Small intestine (tissue), 7 donors: ENCODE data around the gene DOCK1. TPM values are rescaled to one million over a fixed set of nuclear protein-coding genes. Genes with fewer than 3 reads are reported as not detected.
A peak's percentile ranks its signal among the peaks of the same experiment; 100 is the strongest.

Experiments used
- DNase-seq, 2 donors: peaks; one replicate each; pipeline versions ENCODE4 v3.0.0 to v3.0.0-alpha.2; 2013
- FAIRE-seq: peaks from 2 replicates; lab custom pipeline; 2012; peaks lifted over from hg19 to GRCh38; lab: Jason Lieb, UNC
- H3K27ac ChIP-seq, 3 donors: one replicate each; pipeline ENCODE4 v1.5.1; 2013; ENCODE audit warnings: low read length in 2 of 3, mild to moderate bottlenecking in 2 of 3, control low read depth in 1 of 3, inconsistent platforms in 1 of 3, low read depth in 1 of 3, moderate library complexity in 1 of 3
- H3K27me3 ChIP-seq, 3 donors: one replicate each; pipeline ENCODE4 v1.6.1; 2013; ENCODE audit warnings: low read length in 3 of 3, inconsistent platforms in 1 of 3; ENCODE audit not compliant: control insufficient read depth in 3 of 3, insufficient read depth in 3 of 3
- H3K36me3 ChIP-seq, 3 donors: one replicate each; pipeline ENCODE4 v1.6.1; 2013; ENCODE audit warnings: low read length in 3 of 3, inconsistent platforms in 1 of 3, low read depth in 1 of 3, mild to moderate bottlenecking in 1 of 3, moderate library complexity in 1 of 3; ENCODE audit not compliant: control insufficient read depth in 3 of 3, insufficient read depth in 2 of 3
- H3K4me1 ChIP-seq, 3 donors: one replicate each; pipeline ENCODE4 v1.6.1; 2013; ENCODE audit warnings: low read length in 2 of 3, inconsistent platforms in 1 of 3, low read depth in 1 of 3, mild to moderate bottlenecking in 1 of 3, moderate library complexity in 1 of 3; ENCODE audit not compliant: control insufficient read depth in 3 of 3, insufficient read depth in 2 of 3
- H3K4me3 ChIP-seq, 3 donors: one replicate each; pipeline ENCODE4 v1.5.1; 2013; ENCODE audit warnings: low read length in 3 of 3, control low read depth in 1 of 3, inconsistent platforms in 1 of 3, low read depth in 1 of 3, mild to moderate bottlenecking in 1 of 3, moderate library complexity in 1 of 3
- H3K9me3 ChIP-seq, 2 donors: one replicate each; pipeline ENCODE4 v1.6.1; 2013; ENCODE audit warnings: low read depth in 1 of 2, low read length in 1 of 2; ENCODE audit not compliant: control insufficient read depth in 2 of 2, insufficient read depth in 1 of 2
- WGBS, 3 donors: extraction: QIAGEN DNeasy Blood & Tissue Kit; methylation state at CpG; one replicate each; pipeline ENCODE4 v1.1.7; 2013; 5-methylcytosine and 5-hydroxymethylcytosine counted together
- polyA plus RNA-seq, 4 donors: library from polyadenylated mRNA; stranded (reverse) in 3 of 4; unstranded in 1 of 4; fragments of 200-250 nt in 3 of 4; fragments of 120-200 nt in 1 of 4; gene quantifications; one replicate each; pipeline versions ENCODE4 v1.2.1 to v1.2.3, GENCODE V29; 2013
- donor health status: healthy with polysubstance abuse.
- donor health status: control.
- donor health status: control.
- donor health status: Bipolar disorder and iron deficiency.
- donor health status: healthy.

DOCK1 gene
- polyA plus RNA-seq, 4 donors, result 16.8 to 27.0 (median 22.1) TPM

DNA sequence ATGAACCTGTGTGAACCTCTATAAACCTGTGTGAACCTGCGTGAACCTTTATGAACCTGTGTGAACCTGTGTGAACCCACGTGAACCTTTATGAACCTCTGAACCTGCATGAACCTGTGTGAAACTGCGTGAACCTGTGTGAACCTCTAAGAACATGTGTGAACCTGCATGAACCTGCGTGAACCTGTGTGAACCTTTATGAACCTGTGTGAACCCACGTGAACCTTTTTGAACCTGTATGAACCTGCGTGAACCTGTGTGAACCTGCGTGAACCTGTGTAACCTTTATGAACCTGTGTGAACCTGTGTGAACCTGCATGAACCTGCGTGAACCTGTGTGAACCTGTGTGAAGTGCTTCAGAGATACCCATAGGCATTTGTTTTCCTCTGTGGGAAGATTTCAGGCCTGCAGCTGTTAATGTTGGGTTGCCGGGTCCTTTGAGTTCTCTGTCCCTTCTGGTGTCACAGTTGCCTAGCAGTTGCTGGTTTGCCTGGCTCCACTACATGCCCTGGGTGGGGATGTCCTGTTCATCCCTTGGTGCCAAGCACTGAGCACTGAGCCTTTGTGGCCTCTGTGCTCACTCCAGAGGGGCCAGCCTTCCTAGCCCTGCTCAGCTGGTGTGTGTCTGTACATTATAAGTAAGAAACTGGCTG is 97.9 kb downstream of the DOCK1 start:
- WGBS, 3 donors, result 86 to 89% (median 88%) methylated on average over 9 of the region's 9 CpGs
- peaks cover 1 to 42% (median 7%) of the 10 kb centered on the region in 3 donors for H3K36me3 ChIP-seq
- DNase-seq, result no peak
- no peak overlapping the region for H3K27ac ChIP-seq
- no peaks in the 10 kb centered on the region for H3K9me3 ChIP-seq
- no peak for FAIRE-seq
- H3K27me3 ChIP-seq, result no peaks in the 10 kb centered on the region
- H3K4me3 ChIP-seq, result no peak overlapping the region
- H3K4me1 ChIP-seq, result no peaks in the 10 kb centered on the region

GRCh38 chr10:127006453-127006852 is 101.2 kb downstream of the DOCK1 start:
- Histone ChIP-seq H3K27ac (no peak overlapping the region), H3K9me3 (no peaks in the 10 kb centered on the region), H3K4me1 (no peaks in the 10 kb centered on the region), H3K27me3 (no peaks in the 10 kb centered on the region), H3K4me3 (no peak overlapping the region), H3K36me3 (peaks cover 0 to 35% (median 3%) of the 10 kb centered on the region in 3 donors)
- DNase-seq (no peak), FAIRE-seq (no peak)
- 93 to 95% (median 95%) methylated on average over 11 of the region's 11 CpGs for WGBS, 3 donors

- Histone ChIP-seq H3K9me3 (no peaks in the 10 kb centered on the region), H3K4me1 (peaks cover 0 to 14% (median 3%) of the 10 kb centered on the region in 3 donors), H3K36me3 (peaks cover 0 to 22% (median 3%) of the 10 kb centered on the region in 3 donors), H3K4me3 (no peak overlapping the region), H3K27me3 (no peaks in the 10 kb centered on the region), H3K27ac (no peak overlapping the region)
- FAIRE-seq, result no peak
- DNase-seq, result no peak
- WGBS, 3 donors, result 63 to 70% (median 66%) methylated on average over 8 of the region's 8 CpGs
Measured at GRCh38 chr10:127009366-127009765, 104.1 kb downstream of the DOCK1 start.

- Histone ChIP-seq H3K36me3 (peaks cover 0 to 28% (median under 1%) of the 10 kb centered on the region in 3 donors), H3K27ac (no peak overlapping the region), H3K9me3 (no peaks in the 10 kb centered on the region), H3K4me3 (no peak overlapping the region), H3K4me1 (peaks cover 0 to 14% (median 3%) of the 10 kb centered on the region in 3 donors), H3K27me3 (no peaks in the 10 kb centered on the region)
- no peak for FAIRE-seq
- WGBS, 3 donors, result 63 to 70% (median 66%) methylated on average over 5 of the region's 5 CpGs
- DNase-seq, result no peak
Measured at GRCh38 chr10:127011174-127011573, 105.9 kb downstream of the DOCK1 start.

DNA sequence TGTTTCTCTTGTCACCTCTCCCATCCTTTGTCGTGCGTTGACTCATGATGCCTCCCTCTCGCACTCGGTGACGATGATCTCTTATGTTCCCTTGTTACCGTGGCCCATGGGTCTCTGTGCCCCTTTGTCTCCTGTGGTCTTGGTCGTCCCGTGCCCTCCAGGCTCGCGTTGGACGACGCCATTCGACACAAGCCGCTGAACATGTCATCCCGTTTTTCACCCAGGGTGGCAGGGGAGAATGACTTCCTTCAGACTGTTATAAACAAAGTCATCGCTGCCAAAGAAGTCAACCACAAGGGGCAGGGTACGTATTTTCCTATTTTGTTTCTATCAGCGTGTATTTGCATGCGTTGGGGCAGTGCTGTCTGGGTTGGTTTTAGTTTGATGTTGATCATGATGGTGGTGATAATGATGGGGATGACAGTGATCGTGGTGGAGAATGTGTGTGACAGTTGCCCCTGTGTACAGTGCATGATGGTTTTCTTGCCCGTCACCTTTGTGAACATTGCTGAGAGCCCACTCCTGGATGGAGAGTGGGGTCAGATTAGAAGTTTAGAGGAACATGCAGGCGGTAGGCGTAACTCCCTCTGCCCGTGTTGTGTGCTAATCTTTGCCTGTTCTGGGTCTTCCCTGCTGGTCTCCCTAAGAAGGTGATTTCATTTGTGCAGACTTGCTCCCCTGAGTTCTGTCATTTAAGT is 107.0 kb downstream of the DOCK1 start:
- Histone ChIP-seq H3K36me3 (peaks cover 0 to 22% (median 0%) of the 10 kb centered on the region in 3 donors), H3K4me1 (peaks cover 0 to 14% (median 3%) of the 10 kb centered on the region in 3 donors), H3K27me3 (no peaks in the 10 kb centered on the region), H3K9me3 (no peaks in the 10 kb centered on the region), H3K4me3 (no peak overlapping the region), H3K27ac (peak overlapping the region; percentile 36 to 76 (median 38))
- WGBS, 3 donors, result 56 to 73% (median 64%) methylated on average over 24 of the region's 24 CpGs
- DNase-seq, result peak in 1 of 2 donors; percentile 7
- FAIRE-seq, result no peak

- DNase-seq (peak; percentile 67 to 97), FAIRE-seq (no peak)
- Histone ChIP-seq H3K4me1 (peaks cover 0 to 14% (median 3%) of the 10 kb centered on the region in 3 donors), H3K4me3 (no peak overlapping the region), H3K27me3 (no peaks in the 10 kb centered on the region), H3K9me3 (no peaks in the 10 kb centered on the region), H3K27ac (peak overlapping the region; percentile 76 to 94 (median 88)), H3K36me3 (peaks cover 0 to 25% (median 0%) of the 10 kb centered on the region in 3 donors)
- WGBS, 3 donors, result 11 to 32% (median 18%) methylated on average over 10 of the region's 10 CpGs
Measured at GRCh38 chr10:127012769-127013152, 107.5 kb downstream of the DOCK1 start.

GRCh38 chr10:127013211-127013656 is 108.0 kb downstream of the DOCK1 start:
- FAIRE-seq, result no peak
- peaks cover 0 to 14% (median 3%) of the 10 kb centered on the region in 3 donors for H3K4me1 ChIP-seq
- WGBS, 3 donors, result 9 to 46% (median 26%) methylated on average over 9 of the region's 9 CpGs
- peaks cover 0 to 30% (median 0%) of the 10 kb centered on the region in 3 donors for H3K36me3 ChIP-seq
- peak; percentile 75 to 95 for DNase-seq
- H3K27me3 ChIP-seq, result no peaks in the 10 kb centered on the region
- H3K4me3 ChIP-seq, result no peak overlapping the region
- H3K9me3 ChIP-seq, result no peaks in the 10 kb centered on the region
- peak overlapping the region; percentile 76 to 94 (median 88) for H3K27ac ChIP-seq

- no peaks in the 10 kb centered on the region for H3K9me3 ChIP-seq
- peaks cover 0 to 35% (median 0%) of the 10 kb centered on the region in 3 donors for H3K36me3 ChIP-seq
- no peak for DNase-seq
- peaks cover 0 to 14% (median 3%) of the 10 kb centered on the region in 3 donors for H3K4me1 ChIP-seq
- no peaks in the 10 kb centered on the region for H3K27me3 ChIP-seq
- no peak overlapping the region for H3K4me3 ChIP-seq
- peak overlapping the region; percentile 76 to 94 (median 88) for H3K27ac ChIP-seq
- WGBS, 3 donors, result 56 to 75% (median 56%) methylated on average over 9 of the region's 9 CpGs
- no peak for FAIRE-seq
Measured at GRCh38 chr10:127013691-127014473, 108.7 kb downstream of the DOCK1 start.
